B cell (primary cell): ENCODE results near the gene CKAP2L. TPM values are rescaled to one million over a fixed set of nuclear protein-coding genes. Genes with fewer than 3 reads are reported as not detected.

Experiments used
- ATAC-seq: fragments of 200-7000 bp; cut with Tn5 transposase; one replicate; pipeline ENCODE4 v1.10.0; 2021; ENCODE audit warnings: low read depth, mild to moderate bottlenecking, moderate number of reproducible peaks, moderate library complexity
- CTCF ChIA-PET: fragments of 350-600 bp; sonication (Branson Sonifier 250); formaldehyde crosslinking; loops from one replicate; lab custom pipeline; 2021; ENCODE audit warnings: antibody characterized with exemption, inconsistent platforms; lab: Charles Lee
- POLR2A ChIA-PET: fragments of 350-600 bp; sonication (Branson Sonifier 250); formaldehyde crosslinking; loops from one replicate; lab custom pipeline; 2021; ENCODE audit warnings: antibody characterized with exemption; lab: Charles Lee
- DNase-seq: peaks from one replicate; pipeline ENCODE4 v3.0.0; 2013
- H2AFZ ChIP-seq: 2 replicates; pipeline ENCODE4 v1.6.1; 2012; ENCODE audit warnings: mild to moderate bottlenecking, low read depth, low read length; ENCODE audit not compliant: insufficient read depth, poor library complexity, severe bottlenecking
- H3K27ac ChIP-seq, 2 donors: 1 replicate in 1 of 2; 2 replicates in 1 of 2; pipeline ENCODE4 v1.5.1; 2012 to 2013; ENCODE audit warnings: low read length in 2 of 2, mild to moderate bottlenecking in 2 of 2, moderate library complexity in 1 of 2
- H3K27me3 ChIP-seq, 4 experiments: fragments of 200-600 bp in 1 of 4; sonication (generic) in 1 of 4; replicated peaks in 1 of 4; 1 replicate in 2 of 4; 2 replicates in 2 of 4; pipeline versions ENCODE4 v1.6.1 to v1.7.0; 2013 to 2016; ENCODE audit warnings: low read length in 3 of 4, mild to moderate bottlenecking in 2 of 4, mixed read lengths in 1 of 4, moderate library complexity in 1 of 4; ENCODE audit not compliant: insufficient read depth in 4 of 4, control insufficient read depth in 3 of 4; ENCODE audit errors: control extremely low read depth in 1 of 4
- H3K36me3 ChIP-seq, 2 experiments: replicated peaks in 1 of 2; 1 replicate in 1 of 2; 2 replicates in 1 of 2; pipeline versions ENCODE4 v1.6.1 to v1.7.1; 2013; ENCODE audit warnings: low read length in 1 of 2; ENCODE audit not compliant: insufficient read depth in 2 of 2, control insufficient read depth in 1 of 2; ENCODE audit errors: control extremely low read depth in 1 of 2, extremely low read depth in 1 of 2
- H3K4me1 ChIP-seq, 2 donors: fragments of 200-600 bp in 1 of 2; sonication (generic) in 1 of 2; 1 replicate in 1 of 2; 2 replicates in 1 of 2; pipeline versions ENCODE4 v1.5.1 to v1.6.1; 2013 to 2017; ENCODE audit warnings: low read length in 2 of 2; ENCODE audit not compliant: control insufficient read depth in 2 of 2, insufficient read depth in 2 of 2
- H3K4me2 ChIP-seq: replicated peaks from 2 replicates; pipeline ENCODE3; 2012; ENCODE audit warnings: mild to moderate bottlenecking, low read depth, low read length; ENCODE audit not compliant: poor library complexity, severe bottlenecking
- H3K4me3 ChIP-seq, 5 experiments: fragments of 200-600 bp in 1 of 5; sonication (generic) in 1 of 5; 1 replicate in 3 of 5; 2 replicates in 2 of 5; pipeline versions ENCODE4 v1.5.1 to v1.7.0; 2011 to 2016; ENCODE audit warnings: low read length in 4 of 5, mild to moderate bottlenecking in 4 of 5, low read depth in 2 of 5, control low read depth in 1 of 5, moderate library complexity in 1 of 5; ENCODE audit not compliant: insufficient read depth in 1 of 5; ENCODE audit errors: control extremely low read depth in 1 of 5, extremely low read depth in 1 of 5
- H3K79me2 ChIP-seq: fragments of 200-600 bp; sonication (generic); one replicate; pipeline ENCODE4 v1.6.0; 2016; ENCODE audit warnings: low read length; ENCODE audit not compliant: control insufficient read depth, insufficient read depth
- H3K9ac ChIP-seq: fragments of 200-600 bp; sonication (generic); 2 replicates; pipeline ENCODE4 v1.6.1; 2017; ENCODE audit warnings: mild to moderate bottlenecking, low read length, moderate library complexity
- H3K9me3 ChIP-seq, 3 donors: one replicate each; pipeline versions ENCODE4 v1.6.1 to v1.7.1; 2013; ENCODE audit warnings: low read length in 2 of 3; ENCODE audit not compliant: control insufficient read depth in 2 of 3, insufficient read depth in 1 of 3; ENCODE audit errors: control extremely low read depth in 1 of 3
- H4K20me1 ChIP-seq: 2 replicates; pipeline ENCODE4 v1.6.0; 2012; ENCODE audit warnings: mild to moderate bottlenecking, low read length; ENCODE audit not compliant: insufficient read depth, control insufficient read depth, poor library complexity, severe bottlenecking
- H3K27ac Mint-ChIP-seq: one replicate; pipeline ENCODE4 v1.8.0; 2021; ENCODE audit warnings: mixed read lengths
- H3K27me3 Mint-ChIP-seq: one replicate; pipeline ENCODE4 v1.8.0; 2021; ENCODE audit warnings: mixed read lengths
- H3K4me1 Mint-ChIP-seq: one replicate; pipeline ENCODE4 v1.8.0; 2021; ENCODE audit warnings: mixed read lengths
- H3K4me3 Mint-ChIP-seq: one replicate; pipeline ENCODE4 v1.8.0; 2021; ENCODE audit warnings: mixed read lengths
- H3K9me3 Mint-ChIP-seq: one replicate; pipeline ENCODE4 v1.8.0; 2022; ENCODE audit warnings: mixed read lengths; ENCODE audit not compliant: insufficient read depth
- CTCF ChIP-seq: fragments of 200-600 bp; IDR thresholded peaks from one replicate; pipeline ENCODE4 v1.8.0; 2022; ENCODE audit warnings: antibody characterized with exemption, mild to moderate bottlenecking
- EZH2 ChIP-seq: IDR thresholded peaks from 2 replicates; pipeline ENCODE4 v1.6.1; 2012; ENCODE audit warnings: borderline replicate concordance, low read depth, mild to moderate bottlenecking, moderate library complexity, low read length; ENCODE audit not compliant: insufficient read depth, poor library complexity, severe bottlenecking
- WGBS: methylation state at CpG from one replicate; pipeline ENCODE4 v1.1.5; 2013; ENCODE audit warnings: missing lambda C conversion rate; ENCODE audit not compliant: insufficient coverage; 5-methylcytosine and 5-hydroxymethylcytosine counted together
- intact Hi-C: fragments of 100-400 bp; cut with micrococcal nuclease; formaldehyde crosslinking; loops from one replicate; pipeline ENCODE4 v1.10.0; 2022
- polyA minus RNA-seq: library from RNA; depleted of rRNA, polyadenylated mRNA; stranded (reverse); fragments of >200 nt; gene quantifications from 2 replicates; pipeline ENCODE4 v1.2.3, GENCODE V29; 2012
- polyA plus RNA-seq: library from polyadenylated mRNA; depleted of rRNA; stranded (reverse); fragments of >200 nt; gene quantifications from 2 replicates; pipeline ENCODE4 v1.2.3, GENCODE V29; 2012
- total RNA-seq, 2 donors: library from RNA; stranded (reverse); fragments of 120-200 nt in 1 of 2; gene quantifications; 1 replicate in 1 of 2; 2 replicates in 1 of 2; pipeline versions ENCODE4 v1.2.3 to v1.2.4, GENCODE V29; 2013 to 2022

The CKAP2L gene
- total RNA-seq (0.25 TPM in 1 of 2 replicates, not detected in the other), polyA plus RNA-seq (0.01 and 0.10 TPM in 2 replicates), polyA minus RNA-seq (0.14 and 1.1 TPM in 2 replicates)
- 0.40 TPM for total RNA-seq (2013)

- Mint-ChIP-seq H3K4me1 (peaks cover 32% of the 10 kb centered on the region), H3K27ac (peak within 1 kb of the TSS; percentile 77), H3K9me3 (no peaks in the 10 kb centered on the region), H3K27me3 (no peaks in the 10 kb centered on the region), H3K4me3 (peak within 1 kb of the TSS; percentile 97)
- POLR2A ChIA-PET = no interaction called here
- Histone ChIP-seq H3K4me2 (peak within 1 kb of the TSS; percentile 94), H3K9me3 (no peaks in the 10 kb centered on the region), H3K27ac (peak within 1 kb of the TSS in 1 of 2 donors; percentile 58), H3K27me3 (no peaks in the 10 kb centered on the region), H2AFZ (peak within 1 kb of the TSS; percentile 96), H4K20me1 (no peaks in the 10 kb centered on the region), H3K4me1 (peaks cover 8 to 12% of the 10 kb centered on the region in 2 donors), H3K36me3 (no peaks in the 10 kb centered on the region), H3K79me2 (peaks cover 13% of the 10 kb centered on the region), H3K9ac (peak within 1 kb of the TSS; percentile 91), H3K4me3 (peak within 1 kb of the TSS; percentile 42 to 96 (median 71))
- no peak for TF ChIP-seq EZH2
- TF ChIP-seq CTCF = no peak
- intact Hi-C loops = loop anchor here (1.0 to 10.0 kb wide), 5 partner anchors 18 to 280 kb away; partner anchors contain the start of genes CHCHD5, POLR1B, SLC20A1 and TTL
- DNase-seq = peak; percentile 95
- under 1% methylated on average over 77 of the region's 79 CpGs for WGBS
- peak; percentile 99 for ATAC-seq
- CTCF ChIA-PET = interaction anchor here (0.9 to 1.2 kb wide), 2 partner anchors 17 to 18 kb away, joined by 3 read pairs; no protein-coding TSS in a partner anchor
These were observed at the start of gene CKAP2L for GRCh38 chr2:112764071-112765044. Gene CKAP2L (minus strand): TSS chr2:112764609. CDS start chr2:112764598, 11 bp downstream.
